H9 (cell line): ENCODE results near the gene CPSF2. TPM values are rescaled to one million over a fixed set of nuclear protein-coding genes. Genes with fewer than 3 reads are reported as not detected.

Source experiments
- DNase-seq: peaks from one replicate; pipeline ENCODE4 v3.0.0-alpha.2; 2017
- H2AFZ ChIP-seq: one replicate; pipeline ENCODE4 v1.6.1; 2013; ENCODE audit warnings: mild to moderate bottlenecking, low read length, control low read depth, moderate library complexity
- H2AK5ac ChIP-seq: 2 replicates; pipeline ENCODE4 v1.6.1; 2013; ENCODE audit warnings: low read length, control low read depth, mixed read lengths; ENCODE audit not compliant: insufficient read length
- H2BK120ac ChIP-seq: one replicate; pipeline ENCODE4 v1.6.1; 2013; ENCODE audit warnings: low read depth, mild to moderate bottlenecking, low read length, control low read depth, inconsistent platforms; ENCODE audit not compliant: poor library complexity, severe bottlenecking
- H2BK12ac ChIP-seq: 2 replicates; pipeline ENCODE4 v1.6.1; 2013; ENCODE audit warnings: low read length, control low read depth, mixed read lengths, low read depth; ENCODE audit not compliant: insufficient read length
- H2BK15ac ChIP-seq: 2 replicates; pipeline ENCODE4 v1.6.1; 2013; ENCODE audit warnings: low read depth, low read length, control low read depth
- H2BK20ac ChIP-seq: one replicate; pipeline ENCODE4 v1.6.1; 2013; ENCODE audit warnings: low read depth, mild to moderate bottlenecking, low read length, control low read depth, inconsistent platforms; ENCODE audit not compliant: poor library complexity, severe bottlenecking
- H2BK5ac ChIP-seq: 2 replicates; pipeline ENCODE4 v1.6.1; 2013; ENCODE audit warnings: low read length, control low read depth, mixed read lengths; ENCODE audit not compliant: insufficient read length
- H3K14ac ChIP-seq: 2 replicates; pipeline ENCODE4 v1.6.1; 2013; ENCODE audit warnings: low read length, control low read depth; ENCODE audit not compliant: insufficient read depth
- H3K18ac ChIP-seq: 2 replicates; pipeline ENCODE4 v1.6.1; 2013; ENCODE audit warnings: low read depth, mild to moderate bottlenecking, mixed read lengths, low read length, control low read depth; ENCODE audit not compliant: insufficient read length
- H3K23ac ChIP-seq: 2 replicates; pipeline ENCODE4 v1.6.1; 2013; ENCODE audit warnings: low read length, control low read depth, mixed read lengths, low read depth; ENCODE audit not compliant: insufficient read length
- H3K23me2 ChIP-seq: 2 replicates; pipeline ENCODE4 v1.6.1; 2013; ENCODE audit warnings: low read depth, mild to moderate bottlenecking, mixed read lengths, low read length, control low read depth; ENCODE audit not compliant: insufficient read length, poor library complexity, severe bottlenecking
- H3K27ac ChIP-seq: 2 replicates; pipeline ENCODE4 v1.5.1; 2013; ENCODE audit warnings: low read length, control low read depth, mixed read lengths, low read depth; ENCODE audit not compliant: insufficient read length
- H3K27me3 ChIP-seq: 2 replicates; pipeline ENCODE4 v1.6.1; 2013; ENCODE audit warnings: low read length, control low read depth, inconsistent platforms; ENCODE audit not compliant: insufficient read depth
- H3K4ac ChIP-seq: 2 replicates; pipeline ENCODE4 v1.6.1; 2013; ENCODE audit warnings: low read depth, mild to moderate bottlenecking, control low read depth, inconsistent platforms, low read length, moderate library complexity
- H3K4me1 ChIP-seq: 2 replicates; pipeline ENCODE4 v1.6.1; 2013; ENCODE audit warnings: low read length, control low read depth, inconsistent platforms; ENCODE audit not compliant: insufficient read depth
- H3K4me2 ChIP-seq: 2 replicates; pipeline ENCODE4 v1.6.1; 2013; ENCODE audit warnings: low read length, control low read depth, mixed read lengths; ENCODE audit not compliant: insufficient read length, insufficient read depth
- H3K56ac ChIP-seq: 2 replicates; pipeline ENCODE4 v1.6.1; 2013; ENCODE audit warnings: low read depth, mild to moderate bottlenecking, mixed read lengths, low read length, control low read depth; ENCODE audit not compliant: insufficient read length
- H3K79me1 ChIP-seq: 2 replicates; pipeline ENCODE4 v1.6.1; 2013; ENCODE audit warnings: low read depth, mild to moderate bottlenecking, moderate library complexity, low read length, control low read depth, inconsistent platforms; ENCODE audit not compliant: insufficient read depth, poor library complexity, severe bottlenecking
- H3K79me2 ChIP-seq: 2 replicates; pipeline ENCODE4 v1.6.1; 2013; ENCODE audit warnings: low read length, control low read depth, inconsistent platforms; ENCODE audit not compliant: insufficient read depth
- H3K9ac ChIP-seq: 2 replicates; pipeline ENCODE4 v1.6.1; 2013; ENCODE audit warnings: low read length, control low read depth, mixed read lengths; ENCODE audit not compliant: insufficient read length; ENCODE audit errors: extremely low read depth
- H3K9me3 ChIP-seq: one replicate; pipeline ENCODE4 v1.6.1; 2013; ENCODE audit warnings: low read depth, low read length, inconsistent platforms; ENCODE audit not compliant: control insufficient read depth
- H3T11ph ChIP-seq: one replicate; pipeline ENCODE4 v1.6.1; 2013; ENCODE audit warnings: mild to moderate bottlenecking, low read length, control low read depth, inconsistent platforms
- H4K20me1 ChIP-seq: one replicate; pipeline ENCODE4 v1.6.1; 2013; ENCODE audit not compliant: control insufficient read depth, insufficient read length, insufficient read depth
- H4K5ac ChIP-seq: 2 replicates; pipeline ENCODE4 v1.6.1; 2013; ENCODE audit warnings: low read depth, mild to moderate bottlenecking, mixed read lengths, low read length, control low read depth; ENCODE audit not compliant: insufficient read length
- H4K8ac ChIP-seq: replicated peaks from 2 replicates; pipeline ENCODE4 v1.6.1; 2013; ENCODE audit warnings: low read length, control low read depth, mixed read lengths, low read depth; ENCODE audit not compliant: insufficient read length
- H4K91ac ChIP-seq: 2 replicates; pipeline ENCODE4 v1.6.1; 2013; ENCODE audit warnings: low read depth, mild to moderate bottlenecking, moderate library complexity, mixed read lengths, low read length, control low read depth; ENCODE audit not compliant: insufficient read length
- H3K27ac Mint-ChIP-seq, 3 experiments: 2 replicates in 2 of 3; 3 replicates in 1 of 3; pipeline ENCODE4 v1.8.0; 2020 to 2021; ENCODE audit warnings: mixed read lengths in 3 of 3, mild to moderate bottlenecking in 1 of 3, moderate library complexity in 1 of 3
- H3K27me3 Mint-ChIP-seq: 2 replicates; pipeline ENCODE4 v1.8.0; 2021; ENCODE audit warnings: low read depth, mild to moderate bottlenecking, moderate library complexity, mixed read lengths
- H3K36me3 Mint-ChIP-seq, 3 experiments: 2 replicates in 2 of 3; 3 replicates in 1 of 3; pipeline ENCODE4 v1.8.0; 2020 to 2021; ENCODE audit warnings: low read depth in 3 of 3, mixed read lengths in 3 of 3; ENCODE audit not compliant: insufficient read depth in 1 of 3
- H3K4me1 Mint-ChIP-seq, 2 experiments: 2 replicates each; pipeline ENCODE4 v1.8.0; 2020; ENCODE audit warnings: mixed read lengths in 2 of 2
- H3K4me3 Mint-ChIP-seq, 2 experiments: 2 replicates in 1 of 2; 3 replicates in 1 of 2; pipeline ENCODE4 v1.8.0; 2020 to 2021; ENCODE audit warnings: mild to moderate bottlenecking in 2 of 2, mixed read lengths in 2 of 2, moderate library complexity in 1 of 2
- H3K9me3 Mint-ChIP-seq, 2 experiments: 2 replicates in 1 of 2; 3 replicates in 1 of 2; pipeline ENCODE4 v1.8.0; 2020; ENCODE audit warnings: mild to moderate bottlenecking in 2 of 2, mixed read lengths in 2 of 2, moderate library complexity in 1 of 2
- total RNA-seq: library from RNA; stranded (reverse); gene quantifications from 2 replicates; pipeline ENCODE4 v1.2.1, GENCODE V29; 2021
- TF ChIP-seq, protein P1 (sequence below): fragments of 200-600 bp; sonication (generic); conservative IDR thresholded peaks from 3 replicates; pipeline ENCODE4 v1.8.0; 2021; ENCODE audit warnings: antibody characterized with exemption, mild to moderate bottlenecking

The CPSF2 gene
- total RNA-seq, 1 experiment from 2014 or later, result 108 TPM

- peaks cover 18 to 42% (median 41%) of the 10 kb centered on the region in 3 experiments; a peak in 6 of 7 replicates for H3K36me3 Mint-ChIP-seq
- Histone ChIP-seq H2AK5ac (no peak overlapping the region), H3K79me2 (no peaks in the 10 kb centered on the region), H2BK120ac (no peak overlapping the region), H2BK12ac (no peak overlapping the region), H3K4ac (no peak overlapping the region), H3K23me2 (no peaks in the 10 kb centered on the region), H3K27me3 (no peaks in the 10 kb centered on the region), H4K91ac (no peak overlapping the region), H3K23ac (no peak overlapping the region), H4K20me1 (no peaks in the 10 kb centered on the region), H2BK5ac (no peak overlapping the region), H3K14ac (no peak overlapping the region), H2BK15ac (no peak overlapping the region), H3K4me2 (no peak overlapping the region), H3K79me1 (no peaks in the 10 kb centered on the region), H3K18ac (no peak overlapping the region), H3K9ac (no peak overlapping the region), H3K9me3 (no peaks in the 10 kb centered on the region), H4K5ac (no peak overlapping the region), H2AFZ (no peak overlapping the region), H3K27ac (no peak overlapping the region), H3T11ph (no peak overlapping the region), H3K4me1 (no peaks in the 10 kb centered on the region), H4K8ac (no peak overlapping the region), H2BK20ac (no peak overlapping the region), H3K56ac (no peak overlapping the region)
- no peak overlapping the region for H3K27ac Mint-ChIP-seq
- no peaks in the 10 kb centered on the region for H3K4me1 Mint-ChIP-seq
- no peak for DNase-seq
- H3K9me3 Mint-ChIP-seq, result no peaks in the 10 kb centered on the region
- TF ChIP-seq, protein P1, sequence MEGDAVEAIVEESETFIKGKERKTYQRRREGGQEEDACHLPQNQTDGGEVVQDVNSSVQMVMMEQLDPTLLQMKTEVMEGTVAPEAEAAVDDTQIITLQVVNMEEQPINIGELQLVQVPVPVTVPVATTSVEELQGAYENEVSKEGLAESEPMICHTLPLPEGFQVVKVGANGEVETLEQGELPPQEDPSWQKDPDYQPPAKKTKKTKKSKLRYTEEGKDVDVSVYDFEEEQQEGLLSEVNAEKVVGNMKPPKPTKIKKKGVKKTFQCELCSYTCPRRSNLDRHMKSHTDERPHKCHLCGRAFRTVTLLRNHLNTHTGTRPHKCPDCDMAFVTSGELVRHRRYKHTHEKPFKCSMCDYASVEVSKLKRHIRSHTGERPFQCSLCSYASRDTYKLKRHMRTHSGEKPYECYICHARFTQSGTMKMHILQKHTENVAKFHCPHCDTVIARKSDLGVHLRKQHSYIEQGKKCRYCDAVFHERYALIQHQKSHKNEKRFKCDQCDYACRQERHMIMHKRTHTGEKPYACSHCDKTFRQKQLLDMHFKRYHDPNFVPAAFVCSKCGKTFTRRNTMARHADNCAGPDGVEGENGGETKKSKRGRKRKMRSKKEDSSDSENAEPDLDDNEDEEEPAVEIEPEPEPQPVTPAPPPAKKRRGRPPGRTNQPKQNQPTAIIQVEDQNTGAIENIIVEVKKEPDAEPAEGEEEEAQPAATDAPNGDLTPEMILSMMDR, result no peak
- H3K27me3 Mint-ChIP-seq, result no peaks in the 10 kb centered on the region
- H3K4me3 Mint-ChIP-seq, result no peak overlapping the region
These were observed 47.2 kb upstream of the CPSF2 start for GRCh38 chr14:92074555-92074954.
